ENCODE measurements around the gene GNAL. TPM values are rescaled to one million over a fixed set of nuclear protein-coding genes. Genes with fewer than 3 reads are reported as not detected.

Gene GNAL
- total RNA-seq, 1 experiment from 2014 or later: 4.6 TPM

DNA sequence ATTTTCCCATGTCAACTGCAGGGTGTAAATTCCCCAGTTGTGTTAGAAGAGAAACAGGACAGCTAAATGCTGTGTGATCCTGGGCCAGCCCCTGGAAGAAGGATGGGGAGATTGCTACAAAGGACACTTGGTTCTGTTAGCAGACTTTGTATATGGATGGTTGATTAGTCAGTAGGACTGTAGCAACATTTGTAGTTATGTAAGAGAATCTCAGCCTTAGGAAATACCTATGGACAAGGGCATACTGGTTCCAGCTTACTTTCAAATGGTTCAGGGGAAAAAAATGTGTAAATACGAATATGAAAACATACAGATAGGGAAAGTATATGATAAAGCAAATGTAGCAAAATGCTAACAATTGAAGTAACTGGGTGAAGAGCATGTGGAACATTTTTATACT lies 47.6 kb downstream of the GNAL start:
- intact Hi-C loops (cut with micrococcal nuclease): no loop called here
- ChIA-PET RAD21 (ENCODE audit: low non-redundant PET in 1 of 2, low total read pairs in 2 of 2, uncharacterized antibody in 2 of 2, unreplicated experiment in 2 of 2) (no interaction called here), CTCF (interaction anchor here (0.6 to 1.5 kb wide), 5 partner anchors 21 to 359 kb away, joined by 3 to 5 read pairs (median 3); no protein-coding TSS in a partner anchor), POLR2A (no interaction called here)
- H3K4me3 ChIP-seq (replicated peaks in 1 of 2; ENCODE audit: low read depth in 1 of 2, low read length in 2 of 2): no peak overlapping the region
- no peaks in the 10 kb centered on the region for H3K9me3 ChIP-seq (ENCODE audit: control insufficient read depth in 1 of 2, insufficient read depth in 1 of 2, low read depth in 1 of 2, low read length in 2 of 2)
- no peaks in the 10 kb centered on the region for H3K79me2 ChIP-seq (ENCODE audit: insufficient read depth, low read length)
- no peak overlapping the region for H2AFZ ChIP-seq (ENCODE audit: low read depth, low read length, poor library complexity, severe bottlenecking)
- DNase-seq (ENCODE audit: low read depth, low spot score): no peak
- no TSS peak for BruUV-seq (replicated peaks)
- no peaks in the 10 kb centered on the region for H4K20me1 ChIP-seq (ENCODE audit: insufficient read depth)
- H3K36me3 ChIP-seq (ENCODE audit: control insufficient read depth in 1 of 2, insufficient read depth in 2 of 2, low read length in 2 of 2): no peaks in the 10 kb centered on the region
- no peak for TF ChIP-seq FOSL1 (IDR thresholded peaks at IDR 0.05; ENCODE audit: low read depth)
- TF ChIP-seq EZH2 (IDR thresholded peaks at IDR 0.05): no peak
- no peak for TF ChIP-seq CEBPB (IDR thresholded peaks at IDR 0.05; ENCODE audit: low read depth)
- no peak for TF ChIP-seq ZBTB33 (IDR thresholded peaks at IDR 0.05; ENCODE audit: extremely low read depth, insufficient replicate concordance, low read length)
- H3K27me3 ChIP-seq (ENCODE audit: insufficient read depth, low read length): peaks cover 14% of the 10 kb centered on the region; the same call in 1 of the 2 replicates
- H3K9me2 ChIP-seq (ENCODE audit: insufficient read depth): no peaks in the 10 kb centered on the region
- no peak overlapping the region for H3K27ac ChIP-seq (ENCODE audit: low read depth, low read length)
- H3K9ac ChIP-seq (ENCODE audit: low read length): no peak overlapping the region
- H3K4me1 ChIP-seq (ENCODE audit: control insufficient read depth in 1 of 2, insufficient read depth in 2 of 2, low read length in 2 of 2): peaks cover 2 to 4% of the 10 kb centered on the region in 2 experiments; a peak in 2 of 4 replicates
- H3K4me2 ChIP-seq (ENCODE audit: low read length): no peak overlapping the region
- no peak for ATAC-seq

DNA sequence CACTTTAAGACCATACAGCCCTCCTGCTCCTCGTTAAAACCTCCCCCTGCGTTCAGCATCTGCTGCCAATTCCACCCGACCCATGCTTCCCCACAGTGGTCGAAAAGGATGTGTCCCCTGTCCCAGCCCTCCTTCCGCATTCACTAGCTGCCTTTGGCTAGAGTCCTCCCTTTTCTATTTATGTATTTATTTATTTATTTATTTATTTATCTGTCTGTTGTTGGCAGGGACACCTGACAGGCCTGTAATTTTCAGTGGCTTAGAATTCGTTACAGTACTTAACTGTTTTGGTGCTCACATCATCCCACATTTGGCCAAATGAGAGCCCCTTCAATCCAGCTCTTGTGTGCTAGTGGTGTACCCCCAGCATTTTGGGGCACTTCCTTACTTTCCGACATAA lies 50.8 kb downstream of the GNAL start:
- Histone ChIP-seq H3K9me2 (ENCODE audit: insufficient read depth) (no peaks in the 10 kb centered on the region), H4K20me1 (ENCODE audit: insufficient read depth) (no peaks in the 10 kb centered on the region), H2AFZ (ENCODE audit: low read depth, low read length, poor library complexity, severe bottlenecking) (no peak overlapping the region), H3K9me3 (ENCODE audit: control insufficient read depth in 1 of 2, insufficient read depth in 1 of 2, low read depth in 1 of 2, low read length in 2 of 2) (no peaks in the 10 kb centered on the region), H3K79me2 (ENCODE audit: insufficient read depth, low read length) (no peaks in the 10 kb centered on the region), H3K4me1 (ENCODE audit: control insufficient read depth in 1 of 2, insufficient read depth in 2 of 2, low read length in 2 of 2) (0 out of 4 replicates have a peak, but pooled peaks cover 0 to 4% of the 10 kb centered on the region in 2 experiments), H3K4me2 (ENCODE audit: low read length) (no peak overlapping the region), H3K4me3 (replicated peaks in 1 of 2; ENCODE audit: low read depth in 1 of 2, low read length in 2 of 2) (no peak overlapping the region), H3K9ac (ENCODE audit: low read length) (no peak overlapping the region), H3K27me3 (ENCODE audit: insufficient read depth, low read length) (peaks cover 32% of the 10 kb centered on the region), H3K36me3 (ENCODE audit: control insufficient read depth in 1 of 2, insufficient read depth in 2 of 2, low read length in 2 of 2) (no peaks in the 10 kb centered on the region), H3K27ac (ENCODE audit: low read depth, low read length) (no peak overlapping the region)
- ATAC-seq (no peak), DNase-seq (ENCODE audit: low read depth, low spot score) (no peak)
- ChIA-PET RAD21 (ENCODE audit: low non-redundant PET in 1 of 2, low total read pairs in 2 of 2, uncharacterized antibody in 2 of 2, unreplicated experiment in 2 of 2) (no interaction called here), CTCF (interaction anchor here (0.9 to 2.9 kb wide), 3 partner anchors 10 to 299 kb away, joined by 3 to 20 read pairs (median 5); no protein-coding TSS in a partner anchor), POLR2A (no interaction called here)
- intact Hi-C loops (cut with micrococcal nuclease): no loop called here
- BruUV-seq (replicated peaks): no TSS peak
- TF ChIP-seq POLR2AphosphoS5 (IDR thresholded peaks at IDR 0.05; ENCODE audit: low read depth, low read length) (no peak), JUND (IDR thresholded peaks at IDR 0.05) (no peak), CTCF (IDR thresholded peaks at IDR 0.05 in 2 of 3, conservative IDR thresholded peaks at IDR 0.05 in 1 of 3; ENCODE audit: borderline replicate concordance in 1 of 3, insufficient read depth in 1 of 3, low read depth in 2 of 3, low read length in 2 of 3) (no peak), EZH2phosphoT487 (IDR thresholded peaks at IDR 0.05; ENCODE audit: borderline replicate concordance) (no peak), RAD21 (IDR thresholded peaks at IDR 0.05; ENCODE audit: low read depth) (no peak), ZNF274 (IDR thresholded peaks at IDR 0.05; ENCODE audit: low read depth, low read length) (no peak), ELF1 (IDR thresholded peaks at IDR 0.05; ENCODE audit: borderline replicate concordance, low read depth) (no peak), SRF (IDR thresholded peaks at IDR 0.05; ENCODE audit: low read depth) (no peak), CEBPB (IDR thresholded peaks at IDR 0.05; ENCODE audit: low read depth) (no peak), TCF7L2 (IDR thresholded peaks at IDR 0.05; ENCODE audit: borderline replicate concordance, extremely low read depth, insufficient read depth, insufficient read length) (no peak), CBX3 (IDR thresholded peaks at IDR 0.05; ENCODE audit: low read depth) (no peak), EZH2 (IDR thresholded peaks at IDR 0.05) (no peak), ZFX (IDR thresholded peaks at IDR 0.05) (no peak), YY1 (IDR thresholded peaks at IDR 0.05; ENCODE audit: extremely low read depth, insufficient replicate concordance, low read depth, low read length) (no peak), SIN3A (IDR thresholded peaks at IDR 0.05; ENCODE audit: low read depth) (no peak), SP1 (IDR thresholded peaks at IDR 0.05; ENCODE audit: low read depth) (no peak), POLR2A (IDR thresholded peaks at IDR 0.05; ENCODE audit: borderline replicate concordance, extremely low read depth, insufficient read depth, insufficient read length) (no peak)

Data from HCT116 (cell line).